HEK293 (cell line): ENCODE results near the gene RNH1.

Experiments used
- CTCF ChIA-PET: fragments of 350-600 bp; formaldehyde crosslinking; extraction: SDS; loops from one replicate; lab custom pipeline; 2021; ENCODE audit warnings: antibody characterized with exemption; lab: Yijun Ruan, JAX
- POLR2A ChIA-PET: fragments of 300-600 bp; formaldehyde crosslinking; extraction: SDS; loops from one replicate; lab custom pipeline; 2020; ENCODE audit warnings: antibody characterized with exemption, inconsistent platforms; lab: Yijun Ruan, JAX
- H3K27ac ChIP-seq: fragments of 200-500 bp; sonication (Bioruptor generic); 2 replicates; pipeline ENCODE4 v1.5.1; 2014; ENCODE audit warnings: low read depth, low read length, control low read depth, inconsistent platforms; ENCODE audit errors: extremely low read depth
- H3K36me3 ChIP-seq, 2 experiments: fragments of 200-500 bp in 1 of 2; sonication (Bioruptor generic) in 1 of 2; 1 replicate in 1 of 2; 2 replicates in 1 of 2; pipeline ENCODE4 v1.5.1; 2014 to 2017; ENCODE audit warnings: inconsistent platforms in 2 of 2, low read length in 2 of 2; ENCODE audit not compliant: control insufficient read depth in 2 of 2, insufficient read depth in 1 of 2
- H3K4me1 ChIP-seq: fragments of 200-500 bp; sonication (Bioruptor generic); 2 replicates; pipeline ENCODE4 v1.5.1; 2014; ENCODE audit warnings: mild to moderate bottlenecking, low read length, inconsistent platforms; ENCODE audit not compliant: control insufficient read depth, insufficient read depth
- H3K4me3 ChIP-seq: 2 replicates; pipeline ENCODE4 v1.5.1; 2011; ENCODE audit warnings: low read depth, mild to moderate bottlenecking, control low read depth, low read length, moderate library complexity
- H3K9me3 ChIP-seq: fragments of 200-500 bp; sonication (Bioruptor generic); 2 replicates; pipeline ENCODE4 v1.5.1; 2014; ENCODE audit warnings: low read depth, low read length, inconsistent platforms; ENCODE audit not compliant: control insufficient read depth, insufficient read depth
- CTCF ChIP-seq: fragments of 450-650 bp; formaldehyde crosslinking; IDR thresholded peaks from 2 replicates; pipeline ENCODE4 v1.5.1; 2016; ENCODE audit warnings: missing biosample characterization, missing genetic modification characterization
- HOXA7 ChIP-seq: sonication (generic); formaldehyde crosslinking; IDR thresholded peaks from 2 replicates; pipeline ENCODE4 v1.8.1; 2022; ENCODE audit warnings: missing genetic modification reagents, borderline replicate concordance
- HOXD13 ChIP-seq: sonication (generic); formaldehyde crosslinking; IDR thresholded peaks from 2 replicates; pipeline ENCODE4 v1.8.0; 2022; ENCODE audit warnings: missing genetic modification reagents, borderline replicate concordance
- MZF1 ChIP-seq: fragments of 450-650 bp; formaldehyde crosslinking; IDR thresholded peaks from 2 replicates; pipeline ENCODE4 v1.5.1; 2017; ENCODE audit warnings: missing biosample characterization, missing genetic modification characterization, borderline replicate concordance
- OSR2 ChIP-seq: fragments of 450-650 bp; formaldehyde crosslinking; IDR thresholded peaks from 2 replicates; pipeline ENCODE4 v1.5.1; 2016; ENCODE audit warnings: missing biosample characterization, missing genetic modification characterization
- PRDM4 ChIP-seq: fragments of 450-650 bp; formaldehyde crosslinking; IDR thresholded peaks from 2 replicates; pipeline ENCODE4 v1.5.1; 2017; ENCODE audit warnings: missing biosample characterization, missing genetic modification characterization
- ZBTB21 ChIP-seq: fragments of 450-650 bp; formaldehyde crosslinking; IDR thresholded peaks from 2 replicates; pipeline ENCODE4 v1.5.1; 2017; ENCODE audit warnings: missing biosample characterization, missing genetic modification characterization
- ZIC2 ChIP-seq: fragments of 450-650 bp; formaldehyde crosslinking; IDR thresholded peaks from 2 replicates; pipeline ENCODE4 v1.5.1; 2016; ENCODE audit warnings: missing biosample characterization, missing genetic modification characterization
- ZNF169 ChIP-seq: fragments of 450-650 bp; formaldehyde crosslinking; IDR thresholded peaks from 2 replicates; pipeline ENCODE4 v1.5.1; 2016; ENCODE audit warnings: missing biosample characterization, missing genetic modification characterization
- ZNF600 ChIP-seq: fragments of 450-650 bp; formaldehyde crosslinking; IDR thresholded peaks from 2 replicates; pipeline ENCODE4 v1.5.1; 2016; ENCODE audit warnings: missing biosample characterization, missing genetic modification characterization
- ZNF610 ChIP-seq: fragments of 450-650 bp; formaldehyde crosslinking; IDR thresholded peaks from 2 replicates; pipeline ENCODE4 v1.5.1; 2016; ENCODE audit warnings: missing biosample characterization, missing genetic modification characterization, borderline replicate concordance
- ZNF670 ChIP-seq: fragments of 450-650 bp; formaldehyde crosslinking; IDR thresholded peaks from 2 replicates; pipeline ENCODE4 v1.5.1; 2016; ENCODE audit warnings: missing biosample characterization, missing genetic modification characterization, low read depth
- ZNF777 ChIP-seq: fragments of 450-650 bp; formaldehyde crosslinking; IDR thresholded peaks from 2 replicates; pipeline ENCODE4 v1.5.1; 2017; ENCODE audit warnings: missing biosample characterization, missing genetic modification characterization, borderline replicate concordance
- ZSCAN30 ChIP-seq: fragments of 450-650 bp; IDR thresholded peaks from 2 replicates; pipeline ENCODE4 v1.5.1; 2018; ENCODE audit warnings: missing biosample characterization, mild to moderate bottlenecking, missing genetic modification characterization, moderate library complexity

RNH1 gene

GRCh38 chr11:462107-462890, 44.7 kb downstream of the RNH1 start:
- CTCF ChIA-PET = interaction anchor here (0.7 kb wide), 1 partner anchor 95 kb away, joined by 3 read pairs; no protein-coding TSS in a partner anchor
- no peaks in the 10 kb centered on the region for H3K4me1 ChIP-seq
- H3K9me3 ChIP-seq = no peaks in the 10 kb centered on the region
- POLR2A ChIA-PET = no interaction called here
- no peak for TF ChIP-seq HOXD13 (CRISPR knock-in tag)
- no peak for TF ChIP-seq ZBTB21 (tag by site-specific recombination)
- no peak for TF ChIP-seq ZNF610 (tag by site-specific recombination)
- TF ChIP-seq HOXA7 (CRISPR knock-in tag) = no peak
- peaks cover 0 to 58% of the 10 kb centered on the region in 2 experiments; a peak in 1 of 3 replicates for H3K36me3 ChIP-seq
- no peak overlapping the region for H3K27ac ChIP-seq
- no peak overlapping the region for H3K4me3 ChIP-seq

- TF ChIP-seq CTCF (tag by site-specific recombination) = no peak
- TF ChIP-seq ZSCAN30 (tag by site-specific recombination) = no peak
- no peak for TF ChIP-seq ZNF670 (tag by site-specific recombination)
- TF ChIP-seq ZNF777 (tag by site-specific recombination) = no peak
- no peak for TF ChIP-seq OSR2 (tag by site-specific recombination)
- peak; percentile 71 for TF ChIP-seq ZIC2 (tag by site-specific recombination)
- TF ChIP-seq PRDM4 (tag by site-specific recombination) = no peak
- no peak for TF ChIP-seq MZF1 (tag by site-specific recombination)
- Histone ChIP-seq H3K27ac (no peak overlapping the region), H3K4me3 (no peak overlapping the region), H3K36me3 (peaks cover 0 to 60% of the 10 kb centered on the region in 2 experiments; a peak in 1 of 3 replicates), H3K4me1 (no peaks in the 10 kb centered on the region), H3K9me3 (no peaks in the 10 kb centered on the region)
- ChIA-PET CTCF (no interaction called here), POLR2A (no interaction called here)
Observed at GRCh38 chr11:461626-462025, 45.4 kb downstream of the RNH1 start.

GRCh38 chr11:460331-461199, 46.5 kb downstream of the RNH1 start:
- TF ChIP-seq ZNF600 (tag by site-specific recombination) = peak; percentile 53
- no peak for TF ChIP-seq ZNF169
- ChIA-PET CTCF (no interaction called here), POLR2A (no interaction called here)
- Histone ChIP-seq H3K27ac (no peak overlapping the region), H3K36me3 (peaks cover 0 to 64% of the 10 kb centered on the region in 2 experiments; a peak in 1 of 3 replicates), H3K4me3 (no peak overlapping the region), H3K4me1 (no peaks in the 10 kb centered on the region), H3K9me3 (no peaks in the 10 kb centered on the region)
